Heart right ventricle (tissue), 16 donors: ENCODE data around the gene C10orf67. TPM values are rescaled to one million over a fixed set of nuclear protein-coding genes. Genes with fewer than 3 reads are reported as not detected.

Experiments
- ATAC-seq, 8 donors: fragments of 200-7000 bp; cut with Tn5 transposase; one replicate each; pipeline ENCODE4 v1.9.1; 2020; ENCODE audit warnings: mild to moderate bottlenecking in 8 of 8, moderate library complexity in 8 of 8, moderate number of reproducible peaks in 1 of 8
- DNase-seq, 2 donors: peaks; one replicate each; pipeline ENCODE4 v3.0.0-alpha.2; 2020
- H3K27ac ChIP-seq, 10 donors: fragments of 200-600 bp; sonication (generic) in 2 of 10; one replicate each; pipeline versions ENCODE4 v1.5.0 to v1.8.0; 2020 to 2022; ENCODE audit warnings: mild to moderate bottlenecking in 3 of 10
- H3K27me3 ChIP-seq, 7 donors: fragments of 200-600 bp; one replicate each; pipeline ENCODE4 v1.8.0; 2021 to 2022; ENCODE audit warnings: mild to moderate bottlenecking in 2 of 7
- H3K36me3 ChIP-seq, 9 donors: fragments of 200-600 bp; sonication (generic) in 1 of 9; one replicate each; pipeline versions ENCODE4 v1.5.0 to v1.8.0; 2020 to 2022; ENCODE audit warnings: mild to moderate bottlenecking in 2 of 9
- H3K4me1 ChIP-seq, 9 donors: fragments of 200-600 bp; sonication (generic) in 1 of 9; one replicate each; pipeline versions ENCODE4 v1.5.0 to v1.8.0; 2020 to 2022; ENCODE audit warnings: mild to moderate bottlenecking in 4 of 9
- H3K4me3 ChIP-seq, 10 donors: fragments of 200-600 bp; sonication (generic) in 2 of 10; one replicate each; pipeline versions ENCODE4 v1.5.0 to v1.8.0; 2020 to 2022; ENCODE audit warnings: mild to moderate bottlenecking in 7 of 10, moderate library complexity in 2 of 10
- H3K9me3 ChIP-seq, 11 donors: fragments of 200-600 bp in 10 of 11; sonication (generic) in 2 of 11; one replicate each; pipeline versions ENCODE4 v1.5.0 to v1.8.0; 2013 to 2022; ENCODE audit warnings: mild to moderate bottlenecking in 2 of 11, control low read depth in 1 of 11, moderate library complexity in 1 of 11
- WGBS, 2 donors: extraction: QIAGEN DNeasy Blood & Tissue Kit; methylation state at CpG; one replicate each; pipeline ENCODE4 v1.1.7; 2013; ENCODE audit warnings: inconsistent platforms in 1 of 2; 5-methylcytosine and 5-hydroxymethylcytosine counted together
- intact Hi-C, 10 donors: fragments of 100-400 bp; cut with DNase I; formaldehyde crosslinking; loops; one replicate each; pipeline versions ENCODE4 v1.11.1 to v1.14.2; 2022
- polyA plus RNA-seq, 2 donors: library from polyadenylated mRNA; stranded (reverse); fragments of 200-250 nt; gene quantifications; one replicate each; pipeline ENCODE4 v1.2.3, GENCODE V29; 2013
- total RNA-seq, 10 donors: library from RNA; stranded (reverse); fragmentation: NEBNext Ultra II Directional in 3 of 10; extraction: Animal tissue kit (Norgen Biotek cat#: 25700) in 3 of 10; gene quantifications; one replicate each; pipeline versions ENCODE4 v1.2.1 to v1.2.4, GENCODE V29; 2021 to 2023
- TF ChIP-seq, protein P1 (sequence below), 9 donors: fragments of 200-600 bp; sonication (generic) in 2 of 9; IDR thresholded peaks; one replicate each; pipeline versions ENCODE4 v1.5.0 to v1.8.0; 2021 to 2022; ENCODE audit warnings: antibody characterized with exemption in 9 of 9, mild to moderate bottlenecking in 5 of 9, moderate library complexity in 1 of 9
- donor health status: Arrhythmogenic right ventricular cardiomyopathy.
- donor health status: ischemic (EF 13 %, LVEDD 7.1; RV severe dilation, severe dysfunction).
- donor health status: healthy with polysubstance abuse.
- donor health status: DM: no; HTN: yes; CAD: no.
- donor health status: DM: no; HTN: no; CAD: no.
- donor health status: ischemic (EF 25% LVEDD 6.9; RV normal size, moderate dysfunction).
- donor health status: ischemic (EF 25% LVEDD 5.7; RV mildly dilated, moderate dysfunction).
- donor health status: healthy.
- donor health status: DM: yes; HTN: yes; CAD: no.
- donor health status: Ischemic cardiomyopathy.
- donor health status: ischemic (EF 35%, LVEDD 5.7; RV mildly dilated, moderate dysfunction).
- donor health status: nonischemic (EF 11% LVEDD 7.7; RV severe dilation, severe dysfunction).
- donor health status: DM: yes; HTN: yes; CAD: no.
- donor health status: PGD.
- donor health status: ischemic (EF 29% LVEDD 5.4; RV normal size, mild dysfunction).
- donor health status: nonischemic (EF 23%, LVEDD 6.1; RV moderate dilation, normal function).

Gene C10orf67
- total and polyA plus RNA-seq, 12 donors: 0.15 to 1.5 (median 0.40) TPM

DNA sequence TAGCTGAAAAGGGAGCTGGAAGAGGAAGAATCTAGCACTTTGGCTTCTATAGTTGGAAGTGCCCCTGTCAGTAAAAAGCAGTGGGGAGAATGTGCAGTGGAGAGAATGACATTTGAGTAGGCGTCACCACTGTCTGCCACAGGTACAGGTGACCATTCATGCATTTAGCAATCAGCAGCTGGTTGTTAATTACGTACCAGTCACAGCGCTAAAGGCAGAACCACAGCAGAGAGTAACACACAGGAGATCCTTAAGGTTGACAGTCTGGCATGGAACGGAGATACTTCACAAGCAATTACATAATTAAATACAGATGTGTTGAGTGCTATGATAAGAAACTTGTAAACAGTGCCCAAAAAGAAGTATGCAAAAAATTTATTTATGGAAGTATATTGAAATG lies 24.8 kb downstream of the C10orf67 start:
- 73 to 76% methylated on average over 4 of the region's 4 CpGs for WGBS, 2 donors
- no peaks in the 10 kb centered on the region for H3K36me3 ChIP-seq
- DNase-seq: no peak
- intact Hi-C loops: loop anchor here in 7 of 10 donors (5.0 to 10.0 kb wide), 6 partner anchors 37 to 1235 kb away; no protein-coding TSS in a partner anchor
- TF ChIP-seq, protein P1, sequence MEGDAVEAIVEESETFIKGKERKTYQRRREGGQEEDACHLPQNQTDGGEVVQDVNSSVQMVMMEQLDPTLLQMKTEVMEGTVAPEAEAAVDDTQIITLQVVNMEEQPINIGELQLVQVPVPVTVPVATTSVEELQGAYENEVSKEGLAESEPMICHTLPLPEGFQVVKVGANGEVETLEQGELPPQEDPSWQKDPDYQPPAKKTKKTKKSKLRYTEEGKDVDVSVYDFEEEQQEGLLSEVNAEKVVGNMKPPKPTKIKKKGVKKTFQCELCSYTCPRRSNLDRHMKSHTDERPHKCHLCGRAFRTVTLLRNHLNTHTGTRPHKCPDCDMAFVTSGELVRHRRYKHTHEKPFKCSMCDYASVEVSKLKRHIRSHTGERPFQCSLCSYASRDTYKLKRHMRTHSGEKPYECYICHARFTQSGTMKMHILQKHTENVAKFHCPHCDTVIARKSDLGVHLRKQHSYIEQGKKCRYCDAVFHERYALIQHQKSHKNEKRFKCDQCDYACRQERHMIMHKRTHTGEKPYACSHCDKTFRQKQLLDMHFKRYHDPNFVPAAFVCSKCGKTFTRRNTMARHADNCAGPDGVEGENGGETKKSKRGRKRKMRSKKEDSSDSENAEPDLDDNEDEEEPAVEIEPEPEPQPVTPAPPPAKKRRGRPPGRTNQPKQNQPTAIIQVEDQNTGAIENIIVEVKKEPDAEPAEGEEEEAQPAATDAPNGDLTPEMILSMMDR (IDR thresholded peaks at IDR 0.05): no peak
- H3K9me3 ChIP-seq: no peaks in the 10 kb centered on the region
- H3K4me3 ChIP-seq: no peak overlapping the region
- H3K27me3 ChIP-seq: peaks cover 0 to 1% (median 0%) of the 10 kb centered on the region in 7 donors
- no peak for ATAC-seq
- peaks cover 0 to 3% (median 0%) of the 10 kb centered on the region in 9 donors for H3K4me1 ChIP-seq
- H3K27ac ChIP-seq: no peak overlapping the region

- WGBS, 2 donors: 44 to 57% methylated on average over 3 of the region's 3 CpGs
- no peak overlapping the region for H3K4me3 ChIP-seq
Measured at GRCh38 chr10:23318359-23318758, 26.2 kb downstream of the C10orf67 start.

DNA sequence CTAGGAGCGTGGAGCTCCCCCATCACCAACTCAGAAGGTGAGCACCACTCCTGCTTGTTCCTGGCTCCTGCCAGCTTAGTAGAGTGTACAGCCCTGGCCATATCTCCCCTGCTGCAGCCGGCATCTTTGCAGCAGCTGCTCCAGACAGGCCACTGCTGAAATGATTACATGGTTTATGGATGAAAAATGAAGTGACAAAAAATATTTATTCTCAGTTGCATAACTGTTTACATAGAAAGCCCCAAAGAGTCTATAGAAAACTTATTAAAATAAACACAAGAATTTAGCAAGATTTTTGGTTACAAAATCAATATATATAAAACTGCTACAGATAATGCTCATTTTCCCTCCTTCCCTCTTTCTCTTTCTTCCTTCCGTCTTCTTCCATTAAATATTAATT lies 27.2 kb downstream of the C10orf67 start:
- TF ChIP-seq, protein P1 (IDR thresholded peaks at IDR 0.05): no peak
- Histone ChIP-seq H3K36me3 (no peaks in the 10 kb centered on the region), H3K27me3 (no peaks in the 10 kb centered on the region), H3K9me3 (no peaks in the 10 kb centered on the region), H3K27ac (no peak overlapping the region), H3K4me3 (no peak overlapping the region), H3K4me1 (peaks cover 0 to 4% (median 0%) of the 10 kb centered on the region in 9 donors)
- ATAC-seq: no peak
- no peak for DNase-seq
- WGBS, 2 donors: 83 to 90% methylated on average over 3 of the region's 3 CpGs
- intact Hi-C loops: loop anchor here in 7 of 10 donors (5.0 to 10.0 kb wide), 5 partner anchors 40 to 1237 kb away; no protein-coding TSS in a partner anchor

More at GRCh38 chr10:23318359-23318758, 26.2 kb downstream of the C10orf67 start:
- H3K27me3 ChIP-seq: no peaks in the 10 kb centered on the region
- no peaks in the 10 kb centered on the region for H3K36me3 ChIP-seq
- DNase-seq (no peak), ATAC-seq (no peak)
- H3K4me1 ChIP-seq: peaks cover 0 to 4% (median 0%) of the 10 kb centered on the region in 9 donors
- no peak overlapping the region for H3K27ac ChIP-seq
- TF ChIP-seq, protein P1 (IDR thresholded peaks at IDR 0.05): no peak
- no peaks in the 10 kb centered on the region for H3K9me3 ChIP-seq
- intact Hi-C loops: loop anchor here in 7 of 10 donors (5.0 to 10.0 kb wide), 5 partner anchors 39 to 1236 kb away; no protein-coding TSS in a partner anchor

GRCh38 chr10:23316406-23316805 lies 28.2 kb downstream of the C10orf67 start:
- intact Hi-C loops: loop anchor here in 7 of 10 donors (5.0 to 10.0 kb wide), 5 partner anchors 41 to 1238 kb away; no protein-coding TSS in a partner anchor
- Histone ChIP-seq H3K36me3 (no peaks in the 10 kb centered on the region), H3K4me3 (no peak overlapping the region), H3K27me3 (no peaks in the 10 kb centered on the region), H3K9me3 (no peaks in the 10 kb centered on the region), H3K4me1 (peaks cover 0 to 4% (median 0%) of the 10 kb centered on the region in 9 donors), H3K27ac (no peak overlapping the region)
- TF ChIP-seq, protein P1 (IDR thresholded peaks at IDR 0.05): no peak
- no peak for DNase-seq
- 86% methylated on average over 6 of the region's 6 CpGs for WGBS, 2 donors
- no peak for ATAC-seq
